ENCODE measurements around the gene ARL14EP.

The ARL14EP gene

GRCh38 chr11:30368394-30368793, 45.5 kb downstream of the ARL14EP start:
- in situ Hi-C loops (cut with HindIII; ENCODE audit: low sequenced_read_pairs): no loop called here

- in situ Hi-C loops (cut with HindIII; ENCODE audit: low sequenced_read_pairs): no loop called here
Observed at GRCh38 chr11:30370164-30370563, 47.3 kb downstream of the ARL14EP start.

- in situ Hi-C loops (cut with HindIII; ENCODE audit: low sequenced_read_pairs): no loop called here
Observed at GRCh38 chr11:30377347-30377746, 54.4 kb downstream of the ARL14EP start.

- in situ Hi-C loops (cut with HindIII; ENCODE audit: low sequenced_read_pairs): no loop called here
Observed at GRCh38 chr11:30380846-30381245, 57.9 kb downstream of the ARL14EP start.

- in situ Hi-C loops (cut with HindIII; ENCODE audit: low sequenced_read_pairs): no loop called here
Observed at GRCh38 chr11:30381879-30382278, 59.0 kb downstream of the ARL14EP start.
